ENCODE results near the gene C4BPA.

GRCh38 chr1:207091200-207091908 lies 12.7 kb upstream of the C4BPA start:
- TF ChIP-seq, protein P1, sequence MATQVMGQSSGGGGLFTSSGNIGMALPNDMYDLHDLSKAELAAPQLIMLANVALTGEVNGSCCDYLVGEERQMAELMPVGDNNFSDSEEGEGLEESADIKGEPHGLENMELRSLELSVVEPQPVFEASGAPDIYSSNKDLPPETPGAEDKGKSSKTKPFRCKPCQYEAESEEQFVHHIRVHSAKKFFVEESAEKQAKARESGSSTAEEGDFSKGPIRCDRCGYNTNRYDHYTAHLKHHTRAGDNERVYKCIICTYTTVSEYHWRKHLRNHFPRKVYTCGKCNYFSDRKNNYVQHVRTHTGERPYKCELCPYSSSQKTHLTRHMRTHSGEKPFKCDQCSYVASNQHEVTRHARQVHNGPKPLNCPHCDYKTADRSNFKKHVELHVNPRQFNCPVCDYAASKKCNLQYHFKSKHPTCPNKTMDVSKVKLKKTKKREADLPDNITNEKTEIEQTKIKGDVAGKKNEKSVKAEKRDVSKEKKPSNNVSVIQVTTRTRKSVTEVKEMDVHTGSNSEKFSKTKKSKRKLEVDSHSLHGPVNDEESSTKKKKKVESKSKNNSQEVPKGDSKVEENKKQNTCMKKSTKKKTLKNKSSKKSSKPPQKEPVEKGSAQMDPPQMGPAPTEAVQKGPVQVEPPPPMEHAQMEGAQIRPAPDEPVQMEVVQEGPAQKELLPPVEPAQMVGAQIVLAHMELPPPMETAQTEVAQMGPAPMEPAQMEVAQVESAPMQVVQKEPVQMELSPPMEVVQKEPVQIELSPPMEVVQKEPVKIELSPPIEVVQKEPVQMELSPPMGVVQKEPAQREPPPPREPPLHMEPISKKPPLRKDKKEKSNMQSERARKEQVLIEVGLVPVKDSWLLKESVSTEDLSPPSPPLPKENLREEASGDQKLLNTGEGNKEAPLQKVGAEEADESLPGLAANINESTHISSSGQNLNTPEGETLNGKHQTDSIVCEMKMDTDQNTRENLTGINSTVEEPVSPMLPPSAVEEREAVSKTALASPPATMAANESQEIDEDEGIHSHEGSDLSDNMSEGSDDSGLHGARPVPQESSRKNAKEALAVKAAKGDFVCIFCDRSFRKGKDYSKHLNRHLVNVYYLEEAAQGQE (IDR thresholded peaks at IDR 0.05; ENCODE audit: insufficient read depth in 1 of 2, low read depth in 2 of 2, low read length in 2 of 2): no peak
- no peak for TF ChIP-seq POLR2AphosphoS5 (IDR thresholded peaks at IDR 0.05; ENCODE audit: low read depth, low read length)

Measured in PFSK-1 (cell line).